ENCODE measurements around the gene LSS. TPM values are rescaled to one million over a fixed set of nuclear protein-coding genes. Genes with fewer than 3 reads are reported as not detected.
"Not testable (repeated sequence)": the region's sequence is repeated elsewhere in the genome, so short reads cannot be mapped to it uniquely, and the experiment has no call there.

The LSS gene
- total RNA-seq, 2 donors from 2014 or later = 17.8 to 26.2 TPM

GRCh38 chr21:46172863-46173528 is 55.6 kb downstream of the LSS start:
- Mint-ChIP-seq H3K27ac (no peak overlapping the region), H3K9me3 (peaks cover 0 to 21% of the 10 kb centered on the region in 2 donors), H3K36me3 (peaks cover 27% of the 10 kb centered on the region in 2 donors)
- ATAC-seq (no peak), DNase-seq (ENCODE audit: low spot score in 2 of 2) (no peak)

- H3K9me3 Mint-ChIP-seq = peaks cover 0 to 21% of the 10 kb centered on the region in 2 donors
- ATAC-seq = no peak
- no peak for DNase-seq (ENCODE audit: low spot score in 2 of 2)
- H3K27ac Mint-ChIP-seq = no peak overlapping the region
- H3K36me3 Mint-ChIP-seq = peaks cover 27% of the 10 kb centered on the region in 2 donors
Observed at GRCh38 chr21:46171996-46172862, 56.3 kb downstream of the LSS start.

- H3K36me3 Mint-ChIP-seq = peaks cover 25 to 27% of the 10 kb centered on the region in 2 donors
- ATAC-seq = no peak
- DNase-seq (ENCODE audit: low spot score in 2 of 2) = no peak
- H3K9me3 Mint-ChIP-seq = peaks cover 0 to 21% of the 10 kb centered on the region in 2 donors
- no peak overlapping the region for H3K27ac Mint-ChIP-seq
Observed at GRCh38 chr21:46171585-46171984, 57.0 kb downstream of the LSS start.

GRCh38 chr21:46170436-46171193 is 58.0 kb downstream of the LSS start:
- Mint-ChIP-seq H3K9me3 (peaks cover 0 to 14% of the 10 kb centered on the region in 2 donors), H3K27ac (peak overlapping the region; percentile 9 to 53), H3K36me3 (peaks cover 17 to 20% of the 10 kb centered on the region in 2 donors)
- DNase-seq (ENCODE audit: low spot score in 2 of 2); ATAC-seq: not testable (repeated sequence)

GRCh38 chr21:46168659-46169386 is 59.8 kb downstream of the LSS start:
- ATAC-seq = no peak
- peaks cover 0 to 5% of the 10 kb centered on the region in 2 donors for H3K9me3 Mint-ChIP-seq
- no peak overlapping the region for H3K27ac Mint-ChIP-seq

GRCh38 chr21:46168238-46168637 is 60.3 kb downstream of the LSS start:
- Mint-ChIP-seq H3K9me3 (no peaks in the 10 kb centered on the region), H3K27ac (no peak overlapping the region), H3K36me3 (peaks cover 0 to under 1% of the 10 kb centered on the region in 2 donors)
- ATAC-seq (no peak), DNase-seq (ENCODE audit: low spot score in 2 of 2) (no peak)

More at GRCh38 chr21:46168659-46169386, 59.8 kb downstream of the LSS start:
- no peak for DNase-seq (ENCODE audit: low spot score in 2 of 2)
- H3K36me3 Mint-ChIP-seq = peaks cover 5 to 6% of the 10 kb centered on the region in 2 donors

- H3K27ac Mint-ChIP-seq = no peak overlapping the region
- ATAC-seq (no peak), DNase-seq (ENCODE audit: low spot score in 2 of 2) (no peak)
- H3K36me3 Mint-ChIP-seq = no peaks in the 10 kb centered on the region
- no peaks in the 10 kb centered on the region for H3K9me3 Mint-ChIP-seq
Observed at GRCh38 chr21:46165098-46165497, 63.5 kb downstream of the LSS start.

GRCh38 chr21:46163380-46163779 is 65.2 kb downstream of the LSS start:
- Mint-ChIP-seq H3K36me3 (no peaks in the 10 kb centered on the region), H3K27ac (peak overlapping the region in 1 of 2 donors; percentile 38), H3K9me3 (no peaks in the 10 kb centered on the region)
- no peak for DNase-seq (ENCODE audit: low spot score in 2 of 2)
- ATAC-seq = no peak

- peak in 1 of 2 donors; percentile 18 for ATAC-seq
- DNase-seq (ENCODE audit: low spot score in 2 of 2) = no peak
- Mint-ChIP-seq H3K36me3 (no peaks in the 10 kb centered on the region), H3K27ac (no peak overlapping the region), H3K9me3 (no peaks in the 10 kb centered on the region)
Observed at GRCh38 chr21:46161633-46162592, 66.7 kb downstream of the LSS start.

- ATAC-seq = peak in 1 of 2 donors; percentile 65
- Mint-ChIP-seq H3K27ac (no peak overlapping the region), H3K36me3 (no peaks in the 10 kb centered on the region), H3K9me3 (no peaks in the 10 kb centered on the region)
- DNase-seq (ENCODE audit: low spot score in 2 of 2) = no peak
Observed at GRCh38 chr21:46160907-46161632, 67.5 kb downstream of the LSS start.

- no peak for DNase-seq (ENCODE audit: low spot score in 2 of 2)
- no peaks in the 10 kb centered on the region for H3K36me3 Mint-ChIP-seq
- ATAC-seq = no peak
- no peaks in the 10 kb centered on the region for H3K9me3 Mint-ChIP-seq
- no peak overlapping the region for H3K27ac Mint-ChIP-seq
Observed at GRCh38 chr21:46160657-46160906, 68.0 kb downstream of the LSS start.

- peak overlapping the region in 1 of 2 donors; percentile 9 for H3K27ac Mint-ChIP-seq
- peak in 1 of 2 donors; percentile 46 for ATAC-seq
Observed at GRCh38 chr21:46159841-46160656, 68.5 kb downstream of the LSS start.

GRCh38 chr21:46159390-46159789 is 69.2 kb downstream of the LSS start:
- ATAC-seq (no peak), DNase-seq (ENCODE audit: low spot score in 2 of 2) (no peak)
- H3K9me3 Mint-ChIP-seq = no peaks in the 10 kb centered on the region
- H3K36me3 Mint-ChIP-seq = no peaks in the 10 kb centered on the region
- H3K27ac Mint-ChIP-seq = no peak overlapping the region

More at GRCh38 chr21:46159841-46160656, 68.5 kb downstream of the LSS start:
- Mint-ChIP-seq H3K36me3 (no peaks in the 10 kb centered on the region), H3K9me3 (no peaks in the 10 kb centered on the region)
- DNase-seq (ENCODE audit: low spot score in 2 of 2) = no peak

- Mint-ChIP-seq H3K9me3 (no peaks in the 10 kb centered on the region), H3K36me3 (no peaks in the 10 kb centered on the region), H3K27ac (no peak overlapping the region)
- no peak for ATAC-seq
- no peak for DNase-seq (ENCODE audit: low spot score in 2 of 2)
Observed at GRCh38 chr21:46158666-46159300, 69.8 kb downstream of the LSS start.

Measured in activated naive CD4-positive, alpha-beta T cell treated with anti-CD3 and anti-CD28 coated beads, Interleukin-2, amount 50 U/mL, for 72 hours (primary cell).